ENCODE measurements around the gene SRSF11.

DNA sequence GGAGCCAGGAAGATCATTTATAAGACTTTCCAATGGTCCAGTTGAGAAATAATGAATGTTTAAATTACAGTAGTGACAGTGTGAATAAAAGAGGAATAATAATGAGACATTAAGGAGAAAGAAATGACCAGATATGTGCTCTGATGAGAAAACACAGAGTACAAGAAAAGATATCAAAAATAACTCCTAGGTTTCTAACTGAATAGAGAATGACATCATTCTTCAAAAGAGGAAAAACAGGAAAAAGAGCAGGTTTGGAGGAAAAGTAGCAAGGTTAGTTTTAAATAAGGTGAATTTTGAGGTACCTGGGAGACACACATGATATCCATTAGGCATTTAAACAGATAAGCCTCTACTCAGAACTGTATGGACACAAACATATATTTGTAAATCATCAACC, 78.3 kb downstream of the SRSF11 start:
- TF ChIP-seq POLR2A (IDR thresholded peaks at IDR 0.05; ENCODE audit: low read depth, low read length) = no peak
- no peak for TF ChIP-seq TAF1 (IDR thresholded peaks at IDR 0.05; ENCODE audit: low read depth, low read length)
- no peak for TF ChIP-seq POLR2AphosphoS5 (IDR thresholded peaks at IDR 0.05; ENCODE audit: low read depth, low read length)
